ENCODE results near the gene RFX7.

RFX7 gene

DNA sequence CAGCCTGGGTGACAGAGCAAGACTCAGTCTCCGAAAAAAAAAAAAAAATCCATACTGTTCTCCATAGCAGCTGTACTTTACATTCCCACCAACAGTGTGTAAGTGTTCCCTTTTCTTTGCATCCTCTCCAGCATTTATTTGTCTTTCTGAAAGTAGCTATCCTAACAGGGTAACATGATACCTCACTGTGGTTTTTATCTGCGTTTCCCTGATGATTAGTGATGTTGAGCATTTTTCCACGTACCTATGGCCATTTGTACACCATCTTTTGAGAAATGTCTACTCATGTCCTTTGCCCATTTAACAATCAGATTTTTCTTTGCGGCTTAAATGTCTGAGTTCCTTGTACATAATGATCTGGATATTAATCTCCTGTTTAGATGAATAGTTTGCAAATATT, 119.3 kb downstream of the RFX7 start:
- DNase-seq = no peak

DNA sequence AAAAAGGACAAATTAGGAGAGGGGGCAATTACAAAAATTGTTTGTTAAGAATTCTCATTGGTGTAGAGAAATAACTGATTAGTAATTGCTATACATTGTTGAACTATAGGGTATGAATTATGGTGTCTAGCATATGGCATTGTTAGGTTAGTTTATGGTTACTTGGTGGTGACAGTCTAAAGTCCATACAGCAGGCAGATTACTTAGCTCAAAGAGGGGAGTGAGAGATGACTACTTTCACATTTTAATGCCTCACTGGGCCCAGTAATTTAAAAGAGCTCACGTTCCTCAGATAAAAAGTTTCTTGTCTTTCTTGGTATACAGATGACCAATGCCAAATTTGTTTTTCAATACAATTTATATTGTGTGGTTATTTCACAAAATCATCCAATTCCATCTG, 137.8 kb downstream of the RFX7 start:
- no peak for DNase-seq

DNA sequence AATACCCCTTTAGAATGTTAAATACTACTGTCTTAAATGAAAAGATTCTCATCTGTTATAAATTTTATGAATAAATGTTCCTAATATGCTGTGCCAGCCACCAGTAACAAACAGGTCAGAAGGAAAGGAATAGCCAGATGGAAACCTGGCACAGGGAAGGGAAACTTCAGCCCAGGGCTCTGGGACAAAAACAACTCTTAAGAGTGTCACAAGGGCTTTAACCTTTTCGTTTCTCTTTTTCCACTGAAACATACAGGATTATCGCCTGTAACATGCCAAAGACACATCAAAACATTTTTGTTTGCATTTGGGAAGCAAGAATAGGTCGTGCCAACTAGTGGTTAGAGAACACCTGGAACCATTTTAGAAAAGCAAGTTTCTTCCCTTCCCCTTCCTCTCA, 141.2 kb downstream of the RFX7 start:
- DNase-seq = no peak

- no peak for DNase-seq
Measured at GRCh38 chr15:56099311-56099710, 144.4 kb downstream of the RFX7 start.

- no peak for DNase-seq
Measured at GRCh38 chr15:56098195-56098863, 145.3 kb downstream of the RFX7 start.

- no peak for DNase-seq
Measured at GRCh38 chr15:56095406-56095805, 148.3 kb downstream of the RFX7 start.

GRCh38 chr15:56094171-56094570, 149.5 kb downstream of the RFX7 start:
- DNase-seq = no peak

DNA sequence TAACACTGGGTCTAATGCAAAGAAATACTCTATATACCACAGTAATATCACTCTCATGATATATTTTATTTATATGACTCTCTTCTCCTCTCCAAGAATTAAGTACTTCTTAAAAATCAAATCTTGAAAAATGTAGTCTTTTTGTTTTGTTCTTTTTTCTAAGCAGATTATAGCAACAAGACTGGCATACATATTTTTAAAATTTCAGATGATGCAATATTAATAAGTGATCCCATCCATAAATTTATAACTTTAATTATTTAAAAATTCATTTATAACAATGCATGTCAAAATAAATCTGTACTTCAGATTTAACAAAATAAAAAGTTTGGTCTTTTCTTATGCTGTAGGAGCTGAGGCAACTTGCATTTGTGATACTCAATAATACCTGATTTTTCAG, 155.3 kb downstream of the RFX7 start:
- no peak for DNase-seq

DNA sequence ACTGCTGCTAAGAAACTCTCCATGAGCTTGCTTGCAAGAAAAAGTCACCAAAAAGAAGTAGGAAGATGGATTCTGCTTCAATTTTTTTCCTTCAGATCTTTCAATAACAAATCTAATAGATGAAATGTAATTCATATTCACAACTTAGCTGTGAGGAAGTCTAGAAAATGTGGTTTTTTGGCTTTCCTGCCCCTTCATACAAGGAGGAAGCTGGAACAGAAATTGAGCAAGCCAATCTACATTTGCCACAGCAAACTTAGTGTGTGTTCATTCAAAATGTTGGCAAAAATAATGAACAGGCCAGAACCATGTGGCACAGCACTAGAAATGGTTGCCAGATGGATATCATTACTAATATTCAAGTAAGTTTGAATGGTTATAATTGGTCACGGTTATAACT, 157.1 kb downstream of the RFX7 start:
- no peak for DNase-seq

DNA sequence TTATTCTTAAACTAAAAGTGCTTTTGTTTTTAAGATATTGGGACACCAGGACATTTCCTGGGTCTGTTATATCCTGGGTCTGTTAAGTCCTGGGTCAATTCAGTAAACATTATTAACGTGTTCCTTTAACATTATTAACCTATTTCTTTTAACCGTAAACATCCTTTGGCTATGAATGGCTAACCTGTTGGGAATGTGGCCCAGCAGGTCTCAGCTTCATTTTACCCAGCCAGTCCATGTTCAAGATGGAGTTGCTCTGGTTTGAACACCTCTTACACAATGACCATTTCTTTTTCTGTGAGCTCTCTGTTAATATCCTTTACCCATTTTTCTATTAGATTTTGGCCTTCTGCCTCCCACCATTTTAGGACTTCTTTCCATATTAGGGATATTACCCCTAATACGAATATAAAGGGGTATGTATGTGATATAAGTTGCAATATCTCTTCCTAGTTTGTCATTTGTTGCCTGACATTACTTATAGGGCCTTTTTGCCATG, 161.4 kb downstream of the RFX7 start:
- DNase-seq = no peak

DNA sequence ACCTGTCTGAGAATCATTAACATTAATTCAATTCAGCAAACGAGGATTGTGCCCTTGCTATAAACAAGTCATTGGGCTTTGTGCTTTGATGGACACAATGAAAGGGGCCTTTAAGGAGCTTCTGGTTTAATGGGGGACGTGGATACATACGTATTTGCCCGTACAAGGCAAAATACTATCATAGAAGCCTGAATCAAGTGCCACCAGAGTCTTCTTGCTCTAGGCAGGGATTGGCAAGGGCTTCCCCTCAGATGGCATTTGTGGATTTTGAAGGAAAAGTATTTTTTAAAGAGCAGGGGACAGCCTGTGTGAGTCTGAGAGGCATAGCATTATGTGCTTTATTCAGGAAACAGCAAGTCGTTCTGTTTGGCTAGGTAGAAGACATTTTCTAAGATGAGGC, 166.6 kb downstream of the RFX7 start:
- DNase-seq = no peak

DNA sequence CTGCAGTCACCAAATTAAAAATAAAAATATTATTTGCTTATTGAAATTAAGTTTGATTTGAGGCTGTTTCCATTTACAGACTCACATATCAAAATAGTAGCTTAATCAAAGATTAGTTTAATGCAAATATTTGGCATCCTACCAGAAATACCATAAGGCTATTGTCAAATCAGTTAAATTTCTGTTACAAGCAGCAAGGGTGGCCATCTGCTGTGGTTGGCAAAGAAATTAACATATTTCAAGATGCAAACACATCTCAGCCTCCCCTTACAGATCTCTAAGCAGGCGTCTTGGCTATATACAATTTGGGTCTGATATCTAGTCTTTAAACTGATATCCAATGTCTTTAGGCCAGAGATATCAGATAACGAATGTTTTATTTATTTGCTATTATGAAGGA, 167.0 kb downstream of the RFX7 start:
- no peak for DNase-seq

GRCh38 chr15:56074481-56075265, 169.0 kb downstream of the RFX7 start:
- no peak for DNase-seq

DNA sequence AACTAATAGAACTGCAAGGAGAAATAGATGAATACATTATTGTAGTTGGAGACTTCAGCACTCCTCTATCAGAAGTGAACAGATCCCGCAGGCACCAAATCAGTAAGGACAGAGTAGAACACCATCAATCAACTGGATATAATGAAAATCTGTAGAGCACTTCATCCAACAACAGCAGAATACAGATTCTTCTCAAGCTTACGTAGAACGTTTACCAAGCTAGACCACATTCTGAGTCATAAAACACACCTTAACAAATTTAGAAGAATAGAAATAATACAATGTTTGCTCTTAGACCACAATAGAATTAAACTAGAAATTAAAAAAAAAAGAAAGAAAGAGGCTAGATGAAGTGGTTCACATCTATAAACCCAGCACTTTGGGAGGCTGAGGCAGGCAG, 179.5 kb downstream of the RFX7 start:
- no peak for DNase-seq

DNA sequence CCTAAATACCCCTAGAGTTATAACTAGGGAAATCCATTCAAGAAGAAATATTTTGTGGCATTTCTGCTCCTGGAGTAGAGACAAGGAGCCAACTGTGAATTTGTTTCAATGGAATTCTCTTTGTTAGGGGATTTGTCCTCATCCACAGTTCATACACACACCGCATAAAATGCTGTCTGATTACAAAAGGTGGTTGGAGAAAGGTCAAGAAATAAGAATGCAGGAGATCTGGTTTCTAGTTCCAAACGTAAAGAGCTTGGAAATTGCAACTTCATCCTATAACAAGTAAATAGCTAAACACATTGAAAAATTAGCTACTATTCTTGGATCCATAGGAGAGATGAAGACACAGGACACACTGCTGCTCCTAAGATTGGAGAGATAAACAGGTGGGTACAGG, 184.0 kb downstream of the RFX7 start:
- DNase-seq = no peak

GRCh38 chr15:56058986-56059385, 184.7 kb downstream of the RFX7 start:
- no peak for DNase-seq

- DNase-seq = no peak
Measured at GRCh38 chr15:56056626-56057025, 187.1 kb downstream of the RFX7 start.

- no peak for DNase-seq
Measured at GRCh38 chr15:56053046-56053400, 190.7 kb downstream of the RFX7 start.

GRCh38 chr15:56052395-56053045, 191.2 kb downstream of the RFX7 start:
- no peak for DNase-seq

GRCh38 chr15:56051676-56052075, 192.0 kb downstream of the RFX7 start:
- DNase-seq = no peak

GRCh38 chr15:56049577-56049976, 194.1 kb downstream of the RFX7 start:
- no peak for DNase-seq

GRCh38 chr15:56047354-56047753, 196.3 kb downstream of the RFX7 start:
- no peak for DNase-seq

- DNase-seq = no peak
Measured at GRCh38 chr15:56045068-56045748, 198.5 kb downstream of the RFX7 start.

Measured in cortex of kidney (tissue), 1 donor.